GM18909 (cell line): ENCODE data around the gene FSD1.

Experiments
- ATAC-seq: cut with Tn5 transposase; IDR thresholded peaks from one replicate; pipeline ENCODE4 v1.9.1; 2021; ENCODE audit warnings: mild to moderate bottlenecking; ENCODE audit not compliant: unreplicated experiment, poor library complexity

FSD1 gene

DNA sequence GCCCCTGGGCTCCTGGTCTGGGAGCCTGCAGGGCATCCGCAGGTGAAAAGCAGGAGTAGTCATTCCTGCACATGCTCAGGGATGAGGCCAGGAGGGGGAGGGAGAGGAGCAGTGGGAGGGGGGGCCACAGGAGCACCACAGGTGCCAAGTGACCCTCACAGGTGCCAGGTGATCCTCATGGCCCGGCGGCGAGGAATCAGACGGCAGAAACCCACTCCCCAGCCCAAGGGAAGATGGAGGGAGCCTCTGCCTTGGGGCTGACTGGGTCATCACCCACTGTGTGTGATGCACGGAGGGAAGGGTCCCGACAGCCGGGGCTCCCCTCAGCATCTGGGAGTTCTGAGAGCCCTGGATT is 68.6 kb downstream of the FSD1 start:
- no peak for ATAC-seq
